ENCODE results near the gene CHL1. TPM values are rescaled to one million over a fixed set of nuclear protein-coding genes. Genes with fewer than 3 reads are reported as not detected.

The CHL1 gene
- total RNA-seq, 4 donors from 2014 or later = 28.2 to 49.2 (median 35.8) TPM

DNA sequence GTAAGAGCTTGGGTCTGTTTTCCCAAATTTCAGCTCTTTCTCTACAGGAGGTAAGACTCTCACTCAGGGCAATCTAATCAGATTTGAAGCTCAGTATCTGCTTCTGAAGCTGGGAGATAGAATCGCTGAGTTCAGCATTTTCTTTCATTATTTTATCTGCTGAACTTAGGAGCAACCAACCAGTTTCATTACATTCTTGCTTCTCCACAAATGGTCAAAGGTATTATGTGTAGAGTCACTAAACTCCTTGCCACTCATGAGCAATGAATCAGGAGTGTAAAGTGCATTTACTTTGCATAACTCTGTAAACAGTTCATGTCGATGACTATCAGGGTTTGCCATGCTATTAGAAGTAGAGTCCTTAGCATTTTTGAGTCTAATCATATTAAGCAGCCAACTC is 249.4 kb downstream of the CHL1 start:
- 65 to 86% methylated on average over 2 of the region's 2 CpGs for WGBS, 2 donors (ENCODE audit: low coverage in 1 of 2)

DNA sequence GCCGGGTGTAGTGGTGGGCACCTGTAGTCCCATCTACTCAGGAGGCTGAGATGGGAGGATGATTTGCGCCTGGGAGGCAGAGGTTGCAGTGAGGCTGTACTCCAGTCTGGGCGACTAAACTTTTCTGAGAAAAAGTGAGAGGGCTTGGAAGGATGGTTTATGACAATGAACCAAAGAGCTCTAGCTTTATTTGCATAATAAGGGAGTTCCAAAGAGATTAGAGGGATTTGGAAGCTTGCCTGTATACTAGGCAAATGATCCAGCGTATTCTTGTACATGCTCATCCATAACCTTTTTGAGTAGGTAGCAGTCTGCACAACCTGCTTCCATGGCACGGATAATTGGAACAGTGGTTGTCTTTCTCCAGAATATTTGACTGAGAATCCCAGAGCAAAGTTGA is 251.1 kb downstream of the CHL1 start:
- ATAC-seq = no peak
- Histone ChIP-seq H3K27me3 (no peaks in the 10 kb centered on the region), H3K4me3 (no peak overlapping the region), H3K36me3 (no peaks in the 10 kb centered on the region), H3K9me3 (peaks cover 0 to 15% (median 0%) of the 10 kb centered on the region in 3 donors), H3K27ac (no peak overlapping the region), H3K4me1 (no peaks in the 10 kb centered on the region)
- TF ChIP-seq EP300 (IDR thresholded peaks at IDR 0.05) = no peak
- TF ChIP-seq POLR2A (IDR thresholded peaks at IDR 0.05) = no peak
- TF ChIP-seq, protein P1, sequence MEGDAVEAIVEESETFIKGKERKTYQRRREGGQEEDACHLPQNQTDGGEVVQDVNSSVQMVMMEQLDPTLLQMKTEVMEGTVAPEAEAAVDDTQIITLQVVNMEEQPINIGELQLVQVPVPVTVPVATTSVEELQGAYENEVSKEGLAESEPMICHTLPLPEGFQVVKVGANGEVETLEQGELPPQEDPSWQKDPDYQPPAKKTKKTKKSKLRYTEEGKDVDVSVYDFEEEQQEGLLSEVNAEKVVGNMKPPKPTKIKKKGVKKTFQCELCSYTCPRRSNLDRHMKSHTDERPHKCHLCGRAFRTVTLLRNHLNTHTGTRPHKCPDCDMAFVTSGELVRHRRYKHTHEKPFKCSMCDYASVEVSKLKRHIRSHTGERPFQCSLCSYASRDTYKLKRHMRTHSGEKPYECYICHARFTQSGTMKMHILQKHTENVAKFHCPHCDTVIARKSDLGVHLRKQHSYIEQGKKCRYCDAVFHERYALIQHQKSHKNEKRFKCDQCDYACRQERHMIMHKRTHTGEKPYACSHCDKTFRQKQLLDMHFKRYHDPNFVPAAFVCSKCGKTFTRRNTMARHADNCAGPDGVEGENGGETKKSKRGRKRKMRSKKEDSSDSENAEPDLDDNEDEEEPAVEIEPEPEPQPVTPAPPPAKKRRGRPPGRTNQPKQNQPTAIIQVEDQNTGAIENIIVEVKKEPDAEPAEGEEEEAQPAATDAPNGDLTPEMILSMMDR (IDR thresholded peaks at IDR 0.05) = no peak
- no peak for TF ChIP-seq POLR2AphosphoS5 (IDR thresholded peaks at IDR 0.05)
- WGBS, 2 donors (ENCODE audit: low coverage in 1 of 2) = 92 to 100% methylated on average over 1 to 5 of the region's 5 CpGs

More for the DNA sequence above, 249.4 kb downstream of the CHL1 start:
- Histone ChIP-seq H3K27me3 (no peaks in the 10 kb centered on the region), H3K27ac (no peak overlapping the region), H3K36me3 (no peaks in the 10 kb centered on the region), H3K4me3 (no peak overlapping the region), H3K9me3 (peaks cover 0 to 15% (median 0%) of the 10 kb centered on the region in 3 donors), H3K4me1 (no peaks in the 10 kb centered on the region)
- TF ChIP-seq POLR2AphosphoS5 (IDR thresholded peaks at IDR 0.05) (no peak), POLR2A (IDR thresholded peaks at IDR 0.05) (no peak), EP300 (IDR thresholded peaks at IDR 0.05) (no peak)
- TF ChIP-seq, protein P1 (IDR thresholded peaks at IDR 0.05) = no peak
- ATAC-seq = no peak

DNA sequence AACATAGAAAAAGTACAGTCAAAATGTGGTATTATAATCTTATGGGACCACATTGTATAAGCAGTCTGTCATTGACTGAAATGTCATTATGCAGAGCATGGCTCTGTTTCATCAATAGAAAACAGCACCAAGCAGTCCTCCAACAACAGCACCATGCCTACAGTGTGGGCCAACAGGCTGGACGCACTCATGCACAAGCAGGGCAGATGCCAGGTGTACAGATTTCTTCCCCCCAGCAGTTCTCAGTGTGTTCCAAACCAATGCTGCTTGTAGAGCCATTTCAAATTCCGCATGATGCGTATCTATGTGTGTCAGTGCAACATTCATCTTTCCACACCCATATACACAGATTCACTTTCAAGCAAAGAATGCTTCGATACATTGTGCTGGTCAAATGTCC is 253.1 kb downstream of the CHL1 start:
- 73 to 90% methylated on average over 2 to 4 of the region's 4 CpGs for WGBS, 2 donors (ENCODE audit: low coverage in 1 of 2)

DNA sequence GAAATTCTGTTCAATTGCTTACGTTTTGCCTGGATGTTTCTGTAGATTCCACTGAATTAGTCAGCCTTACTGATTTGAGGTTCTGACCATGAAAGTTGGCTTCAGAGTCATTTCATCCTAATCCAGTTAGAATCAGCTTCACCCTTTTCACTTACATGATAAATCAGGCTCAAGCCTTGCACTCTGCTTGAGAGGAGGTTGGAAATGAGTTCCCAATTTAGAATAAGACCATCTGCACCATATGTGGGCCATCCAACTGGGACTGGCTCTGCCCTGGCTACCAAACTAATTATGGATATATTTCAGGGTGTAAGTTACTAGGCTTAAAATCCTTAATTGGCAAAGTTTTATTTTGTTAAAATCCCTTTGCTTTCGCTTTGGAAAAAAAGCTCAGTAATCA is 255.7 kb downstream of the CHL1 start:
- no peaks in the 10 kb centered on the region for H3K4me1 ChIP-seq
- no peak for TF ChIP-seq POLR2A (IDR thresholded peaks at IDR 0.05)
- no peak for TF ChIP-seq EP300 (IDR thresholded peaks at IDR 0.05)
- TF ChIP-seq POLR2AphosphoS5 (IDR thresholded peaks at IDR 0.05) = no peak
- H3K9me3 ChIP-seq = no peaks in the 10 kb centered on the region
- WGBS, 2 donors (ENCODE audit: low coverage in 1 of 2) = 59 to 73% methylated on average over 2 of the region's 2 CpGs
- H3K4me3 ChIP-seq = no peak overlapping the region
- no peaks in the 10 kb centered on the region for H3K36me3 ChIP-seq
- H3K27me3 ChIP-seq = no peaks in the 10 kb centered on the region
- no peak overlapping the region for H3K27ac ChIP-seq
- ATAC-seq = no peak

More for the DNA sequence above, 253.1 kb downstream of the CHL1 start:
- no peak overlapping the region for H3K27ac ChIP-seq
- no peaks in the 10 kb centered on the region for H3K36me3 ChIP-seq
- H3K27me3 ChIP-seq = no peaks in the 10 kb centered on the region
- ATAC-seq = no peak
- H3K4me3 ChIP-seq = no peak overlapping the region
- no peak for TF ChIP-seq POLR2AphosphoS5 (IDR thresholded peaks at IDR 0.05)
- no peak for TF ChIP-seq POLR2A (IDR thresholded peaks at IDR 0.05)
- H3K4me1 ChIP-seq = no peaks in the 10 kb centered on the region
- H3K9me3 ChIP-seq = peaks cover 0 to 7% (median 0%) of the 10 kb centered on the region in 3 donors

DNA sequence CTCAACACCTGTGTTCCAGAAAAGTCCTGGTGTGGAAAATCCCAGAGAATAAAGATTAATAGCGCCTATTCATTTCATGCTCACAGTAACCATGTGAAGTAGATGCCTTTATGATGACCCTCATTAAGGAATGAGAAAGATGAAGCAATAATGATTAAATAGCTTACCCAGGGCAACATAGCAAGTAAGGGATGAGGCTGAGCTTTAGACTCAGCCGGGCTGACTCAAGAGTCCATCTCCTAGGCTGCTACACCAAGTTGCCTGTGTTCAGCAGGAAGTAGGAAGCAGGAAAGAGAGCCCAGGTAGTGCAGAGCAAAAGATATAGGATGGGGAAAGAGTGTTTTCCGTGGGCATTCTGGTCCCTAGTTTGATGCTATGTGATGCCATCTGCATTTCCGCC is 256.5 kb downstream of the CHL1 start:
- 85 to 94% methylated on average over 4 of the region's 4 CpGs for WGBS, 2 donors (ENCODE audit: low coverage in 1 of 2)
- no peak for ATAC-seq
- Histone ChIP-seq H3K4me3 (no peak overlapping the region), H3K27ac (no peak overlapping the region), H3K36me3 (no peaks in the 10 kb centered on the region), H3K9me3 (no peaks in the 10 kb centered on the region), H3K4me1 (no peaks in the 10 kb centered on the region), H3K27me3 (no peaks in the 10 kb centered on the region)
- no peak for TF ChIP-seq POLR2A (IDR thresholded peaks at IDR 0.05)
- TF ChIP-seq POLR2AphosphoS5 (IDR thresholded peaks at IDR 0.05) = no peak
- TF ChIP-seq, protein P1 (IDR thresholded peaks at IDR 0.05) = no peak

DNA sequence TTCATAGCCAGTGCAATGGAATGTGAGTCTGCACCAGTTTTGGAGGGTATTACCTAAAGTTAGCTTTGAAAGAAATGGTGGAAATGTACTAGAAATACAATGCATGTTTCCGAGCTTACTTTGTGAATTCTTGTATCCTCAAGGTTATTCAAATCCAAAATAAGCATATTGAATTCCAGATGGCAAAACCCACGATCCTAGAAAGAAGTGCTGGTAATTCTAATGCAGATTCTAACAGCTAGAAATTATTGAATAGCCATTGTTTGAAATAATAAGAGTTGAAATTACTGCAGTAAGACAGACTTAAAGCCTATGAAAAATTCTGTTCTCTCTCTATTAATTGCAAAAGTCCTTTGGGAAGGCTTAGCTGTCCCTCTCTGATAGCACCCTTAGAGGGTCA is 258.4 kb downstream of the CHL1 start:
- no peaks in the 10 kb centered on the region for H3K9me3 ChIP-seq
- no peak for ATAC-seq
- no peaks in the 10 kb centered on the region for H3K27me3 ChIP-seq
- no peaks in the 10 kb centered on the region for H3K4me1 ChIP-seq
- H3K4me3 ChIP-seq = no peak overlapping the region
- H3K27ac ChIP-seq = no peak overlapping the region
- TF ChIP-seq, protein P1 (IDR thresholded peaks at IDR 0.05) = no peak
- TF ChIP-seq EP300 (IDR thresholded peaks at IDR 0.05) (no peak), POLR2A (IDR thresholded peaks at IDR 0.05) (no peak), POLR2AphosphoS5 (IDR thresholded peaks at IDR 0.05) (no peak)
- H3K36me3 ChIP-seq = no peaks in the 10 kb centered on the region
- 33 to 38% methylated on average over 2 of the region's 2 CpGs for WGBS, 2 donors (ENCODE audit: low coverage in 1 of 2)

Measured in gastroesophageal sphincter (tissue), 4 donors.